B cell (primary cell): ENCODE data around the gene FHIP1A.

Experiments
- CTCF ChIP-seq: fragments of 200-600 bp; IDR thresholded peaks from one replicate; pipeline ENCODE4 v1.8.0; 2022; ENCODE audit warnings: antibody characterized with exemption, mild to moderate bottlenecking
- EZH2 ChIP-seq: IDR thresholded peaks from 2 replicates; pipeline ENCODE4 v1.6.1; 2012; ENCODE audit warnings: borderline replicate concordance, low read depth, mild to moderate bottlenecking, moderate library complexity, low read length; ENCODE audit not compliant: insufficient read depth, poor library complexity, severe bottlenecking

- no peak for TF ChIP-seq CTCF
- TF ChIP-seq EZH2 = no peak
Observed at GRCh38 chr4:151426513-151426912, 17.5 kb downstream of the FHIP1A start.
